ENCODE results near the gene GPATCH8.

DNA sequence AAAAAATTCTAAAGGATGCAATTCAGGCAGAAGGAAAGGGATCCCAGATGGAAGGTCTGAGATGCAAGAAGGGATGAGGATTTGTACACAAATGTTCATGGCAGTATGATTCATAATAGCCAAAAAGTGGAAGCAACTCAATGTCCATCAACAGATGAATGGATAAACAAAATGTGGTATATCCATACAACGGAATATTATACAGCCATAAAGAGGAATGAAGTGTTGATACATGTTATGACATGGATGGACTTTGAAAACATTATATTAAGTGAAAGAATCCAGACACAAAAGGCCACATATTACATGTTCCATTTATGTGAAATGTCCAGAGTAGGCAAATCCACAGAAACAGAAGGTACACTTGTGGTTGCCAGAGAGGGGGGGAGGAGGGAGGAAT is 23.9 kb upstream of the GPATCH8 start:
- TF ChIP-seq, protein P1, sequence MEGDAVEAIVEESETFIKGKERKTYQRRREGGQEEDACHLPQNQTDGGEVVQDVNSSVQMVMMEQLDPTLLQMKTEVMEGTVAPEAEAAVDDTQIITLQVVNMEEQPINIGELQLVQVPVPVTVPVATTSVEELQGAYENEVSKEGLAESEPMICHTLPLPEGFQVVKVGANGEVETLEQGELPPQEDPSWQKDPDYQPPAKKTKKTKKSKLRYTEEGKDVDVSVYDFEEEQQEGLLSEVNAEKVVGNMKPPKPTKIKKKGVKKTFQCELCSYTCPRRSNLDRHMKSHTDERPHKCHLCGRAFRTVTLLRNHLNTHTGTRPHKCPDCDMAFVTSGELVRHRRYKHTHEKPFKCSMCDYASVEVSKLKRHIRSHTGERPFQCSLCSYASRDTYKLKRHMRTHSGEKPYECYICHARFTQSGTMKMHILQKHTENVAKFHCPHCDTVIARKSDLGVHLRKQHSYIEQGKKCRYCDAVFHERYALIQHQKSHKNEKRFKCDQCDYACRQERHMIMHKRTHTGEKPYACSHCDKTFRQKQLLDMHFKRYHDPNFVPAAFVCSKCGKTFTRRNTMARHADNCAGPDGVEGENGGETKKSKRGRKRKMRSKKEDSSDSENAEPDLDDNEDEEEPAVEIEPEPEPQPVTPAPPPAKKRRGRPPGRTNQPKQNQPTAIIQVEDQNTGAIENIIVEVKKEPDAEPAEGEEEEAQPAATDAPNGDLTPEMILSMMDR (conservative IDR thresholded peaks at IDR 0.05) = no peak
- no peak for TF ChIP-seq EZH2 (IDR thresholded peaks at IDR 0.05; ENCODE audit: low read depth)
